ENCODE results near the gene KIAA0513.

DNA sequence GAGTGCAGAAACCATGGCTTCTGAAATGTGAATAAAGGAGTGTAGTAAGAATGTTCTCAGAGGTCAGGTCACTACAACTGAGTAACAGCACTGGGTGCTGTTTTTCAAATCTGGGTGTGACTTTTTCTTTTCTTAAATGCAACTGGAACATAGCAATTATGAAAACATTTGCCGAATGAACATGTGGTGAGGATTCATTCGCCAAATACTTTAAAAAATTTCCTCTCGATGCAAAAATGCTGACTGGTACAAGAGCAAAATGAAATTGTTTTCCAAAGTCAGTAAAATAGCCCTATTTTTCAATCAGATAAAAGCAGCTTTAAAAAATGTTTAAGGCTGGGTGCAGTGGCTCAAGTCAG, 34.9 kb upstream of the KIAA0513 start:
- TF ChIP-seq, protein P1, sequence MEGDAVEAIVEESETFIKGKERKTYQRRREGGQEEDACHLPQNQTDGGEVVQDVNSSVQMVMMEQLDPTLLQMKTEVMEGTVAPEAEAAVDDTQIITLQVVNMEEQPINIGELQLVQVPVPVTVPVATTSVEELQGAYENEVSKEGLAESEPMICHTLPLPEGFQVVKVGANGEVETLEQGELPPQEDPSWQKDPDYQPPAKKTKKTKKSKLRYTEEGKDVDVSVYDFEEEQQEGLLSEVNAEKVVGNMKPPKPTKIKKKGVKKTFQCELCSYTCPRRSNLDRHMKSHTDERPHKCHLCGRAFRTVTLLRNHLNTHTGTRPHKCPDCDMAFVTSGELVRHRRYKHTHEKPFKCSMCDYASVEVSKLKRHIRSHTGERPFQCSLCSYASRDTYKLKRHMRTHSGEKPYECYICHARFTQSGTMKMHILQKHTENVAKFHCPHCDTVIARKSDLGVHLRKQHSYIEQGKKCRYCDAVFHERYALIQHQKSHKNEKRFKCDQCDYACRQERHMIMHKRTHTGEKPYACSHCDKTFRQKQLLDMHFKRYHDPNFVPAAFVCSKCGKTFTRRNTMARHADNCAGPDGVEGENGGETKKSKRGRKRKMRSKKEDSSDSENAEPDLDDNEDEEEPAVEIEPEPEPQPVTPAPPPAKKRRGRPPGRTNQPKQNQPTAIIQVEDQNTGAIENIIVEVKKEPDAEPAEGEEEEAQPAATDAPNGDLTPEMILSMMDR (conservative IDR thresholded peaks at IDR 0.05 in 1 of 2, IDR thresholded peaks at IDR 0.05 in 1 of 2; ENCODE audit: low read depth in 1 of 2, low read length in 2 of 2), result no peak
- TF ChIP-seq EZH2 (IDR thresholded peaks at IDR 0.05; ENCODE audit: low read length, missing control alignments), result no peak

Measured in fibroblast of lung (primary cell).